Measurements from ENCODE around the gene EDEM3.
"Not testable (repeated sequence)": the region's sequence is repeated elsewhere in the genome, so short reads cannot be mapped to it uniquely, and the experiment has no call there.

EDEM3 gene

DNA sequence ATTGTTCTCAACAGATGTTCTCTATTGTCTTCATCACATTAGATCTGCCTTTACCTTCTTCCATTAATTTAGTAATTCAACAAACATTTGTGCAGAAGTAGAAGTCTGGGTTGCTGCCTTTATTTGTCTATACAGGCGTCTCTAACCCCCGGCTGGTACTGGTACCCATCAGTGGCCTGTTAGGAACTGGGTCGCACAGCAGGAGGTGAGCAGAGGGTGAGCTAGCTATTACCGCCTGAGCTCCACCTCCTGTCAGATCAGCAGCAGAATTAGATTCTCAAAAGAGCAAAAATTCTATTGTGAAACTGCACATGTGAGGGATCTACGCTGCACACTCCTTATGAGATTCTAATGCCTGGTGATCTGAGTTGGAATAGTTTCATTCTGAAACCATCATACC, 12.9 kb upstream of the EDEM3 start:
- no peak for DNase-seq

GRCh38 chr1:184764483-184764882, 9.8 kb upstream of the EDEM3 start:
- no peak for DNase-seq

DNA sequence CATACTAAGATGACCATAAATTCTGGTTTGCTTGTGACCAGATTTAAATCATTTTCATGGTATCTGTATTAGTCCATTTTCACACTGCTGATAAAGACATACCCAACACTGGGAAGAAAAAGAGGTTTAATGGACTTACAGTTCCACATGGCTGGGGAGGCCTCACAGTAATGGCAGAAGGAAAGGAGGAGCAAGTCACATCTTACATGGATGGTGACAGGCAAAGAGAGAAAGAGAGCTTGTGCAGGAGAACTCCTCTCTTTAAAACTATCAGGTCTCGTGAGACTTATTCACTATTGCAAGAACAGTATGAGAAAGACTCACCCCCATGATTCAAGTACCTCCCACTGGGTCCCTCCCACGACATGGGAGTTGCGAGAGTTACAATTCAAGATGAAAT, 8.9 kb upstream of the EDEM3 start:
- DNase-seq: not testable (repeated sequence)

- no peak for DNase-seq
Measured at GRCh38 chr1:184761969-184762485, 7.4 kb upstream of the EDEM3 start.

GRCh38 chr1:184759651-184760050, 5.0 kb upstream of the EDEM3 start:
- DNase-seq: no peak

DNA sequence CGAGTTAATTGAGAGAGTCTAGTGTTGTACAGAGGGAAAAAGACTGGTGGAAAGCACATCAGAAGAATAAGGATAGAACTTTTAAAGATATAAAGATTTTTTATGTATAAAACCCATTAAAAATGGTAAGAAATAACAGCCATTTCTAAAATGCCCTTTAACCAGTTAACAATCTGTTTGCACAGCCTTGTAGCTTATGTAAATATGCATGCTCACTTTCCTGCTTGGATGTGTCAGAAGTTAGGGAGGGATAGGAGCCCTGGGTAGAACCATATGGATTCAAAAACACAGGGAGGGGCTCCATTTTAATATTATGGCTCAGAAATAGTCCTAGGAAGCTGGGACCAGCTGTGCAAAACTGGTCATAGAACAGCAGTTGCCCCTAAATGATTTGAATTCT, 4.5 kb upstream of the EDEM3 start:
- no peak for DNase-seq

DNA sequence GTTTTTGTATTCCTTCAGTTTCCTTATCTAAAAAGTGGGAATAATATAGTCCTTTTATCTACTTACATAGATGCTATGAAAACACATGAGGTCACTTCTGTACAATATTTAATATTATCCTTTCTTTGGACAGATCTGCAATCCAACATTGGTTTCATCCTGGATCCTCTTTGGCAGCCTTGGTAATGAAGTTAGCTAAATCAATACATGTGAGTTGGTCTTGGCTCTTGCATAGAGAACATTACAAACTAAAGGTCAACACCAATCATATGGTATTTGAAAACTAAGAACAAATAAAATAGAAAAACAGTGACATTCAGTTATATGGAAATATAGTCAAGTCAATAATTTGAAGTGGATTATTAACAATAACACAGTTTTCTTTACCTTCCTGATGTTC, 3.2 kb upstream of the EDEM3 start:
- DNase-seq: no peak

DNA sequence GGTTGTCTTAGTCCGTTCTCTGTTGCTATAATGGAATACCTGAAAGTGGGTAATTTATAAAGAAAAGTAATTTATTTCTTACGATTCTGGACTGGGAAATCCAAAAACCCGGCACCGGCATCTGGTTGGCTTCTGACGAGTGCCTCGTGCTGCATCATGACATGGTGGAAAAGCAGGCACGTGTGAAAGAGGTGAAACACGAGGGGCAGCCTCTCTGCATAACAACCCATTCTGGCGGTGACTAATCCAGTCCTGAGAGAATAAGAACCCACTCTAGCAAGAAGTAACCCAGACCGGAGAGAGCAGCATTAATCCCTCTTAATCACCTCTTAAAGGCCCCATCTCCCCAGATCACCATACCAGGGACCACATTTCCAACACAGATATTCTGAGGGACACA, 2.7 kb upstream of the EDEM3 start:
- DNase-seq: no peak

DNA sequence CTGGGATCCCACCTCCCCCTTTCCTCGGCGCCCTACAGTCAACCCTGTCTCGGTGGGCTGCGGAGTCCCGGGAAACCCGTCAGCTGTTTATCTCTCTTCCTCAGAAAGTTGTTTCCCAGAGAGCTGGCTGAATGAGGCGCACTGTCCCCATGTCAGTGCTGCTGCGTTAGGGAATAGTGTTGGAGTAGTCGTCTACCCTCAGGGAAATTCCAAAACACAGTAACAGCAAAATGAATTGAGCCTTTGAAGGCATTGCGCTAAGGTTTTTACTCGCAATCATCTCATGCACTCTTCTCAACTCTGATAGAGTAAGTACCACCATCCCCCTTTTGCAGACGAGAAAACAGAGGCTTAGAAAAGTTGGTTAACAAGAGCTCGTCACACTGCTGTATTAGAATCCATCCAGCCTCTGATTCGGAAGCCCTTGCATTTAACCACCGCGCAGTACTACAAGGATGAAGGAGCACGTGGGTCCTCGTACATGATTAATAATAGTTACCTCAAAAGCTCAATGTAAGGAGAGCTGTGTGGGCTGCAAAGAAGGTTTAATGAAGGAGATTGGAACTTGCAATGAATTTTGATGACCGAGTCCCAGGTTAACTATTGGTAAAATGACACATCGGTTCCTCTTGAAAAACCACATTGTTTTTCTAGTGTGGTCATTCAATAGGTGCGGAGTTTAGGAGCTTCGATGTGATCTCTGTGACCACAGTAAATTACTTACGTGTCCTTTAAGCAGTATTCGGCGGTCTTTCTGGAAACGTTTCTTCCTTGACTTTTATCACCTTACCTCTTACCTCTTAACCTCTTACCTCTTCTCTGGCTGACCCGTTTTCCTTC, 788 bp upstream of the EDEM3 start:
- no peak for DNase-seq

GRCh38 chr1:184753608-184754475, 816 bp downstream of the EDEM3 start:
- DNase-seq: no peak

DNA sequence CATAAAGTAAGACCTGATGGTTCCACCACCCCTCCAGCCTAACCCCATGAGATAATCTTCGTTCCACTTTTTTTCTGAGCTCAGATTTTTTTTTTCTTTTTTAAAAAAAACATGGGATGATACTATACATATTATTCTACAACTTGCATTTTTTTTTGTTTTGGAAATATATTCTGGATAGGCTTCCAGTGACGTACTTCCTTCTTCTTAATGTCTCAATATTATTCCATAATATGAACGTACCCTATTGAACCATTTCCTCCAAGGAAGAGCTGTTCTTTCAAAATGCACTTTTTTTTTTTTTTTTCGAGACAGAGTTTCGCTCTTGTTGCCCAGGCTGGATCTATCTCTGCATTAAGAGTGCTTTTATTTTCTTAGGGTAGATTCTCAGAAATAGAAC, 1.5 kb downstream of the EDEM3 start:
- DNase-seq: no peak

DNA sequence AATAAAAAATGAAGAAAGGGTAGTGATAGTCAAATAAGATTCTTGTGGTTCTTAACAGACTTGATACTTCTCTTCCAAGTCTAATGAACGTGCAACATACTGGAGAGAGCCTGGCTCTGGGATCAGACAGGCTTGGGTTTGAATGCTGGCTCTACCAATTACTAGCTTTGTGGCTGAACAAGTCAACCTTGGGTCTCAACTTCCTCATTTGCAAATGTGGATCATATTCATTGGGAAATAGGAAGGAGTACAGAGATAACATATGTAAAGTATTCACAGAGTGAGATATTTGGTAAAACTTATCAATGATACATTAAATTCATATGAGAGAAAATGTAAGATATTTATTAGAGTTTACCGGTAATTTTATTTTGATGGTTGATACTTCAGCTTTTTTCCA, 2.0 kb downstream of the EDEM3 start:
- DNase-seq: no peak

GRCh38 chr1:184748740-184749139, 5.9 kb downstream of the EDEM3 start:
- no peak for DNase-seq

GRCh38 chr1:184747089-184747955, 7.3 kb downstream of the EDEM3 start:
- DNase-seq: no peak

DNA sequence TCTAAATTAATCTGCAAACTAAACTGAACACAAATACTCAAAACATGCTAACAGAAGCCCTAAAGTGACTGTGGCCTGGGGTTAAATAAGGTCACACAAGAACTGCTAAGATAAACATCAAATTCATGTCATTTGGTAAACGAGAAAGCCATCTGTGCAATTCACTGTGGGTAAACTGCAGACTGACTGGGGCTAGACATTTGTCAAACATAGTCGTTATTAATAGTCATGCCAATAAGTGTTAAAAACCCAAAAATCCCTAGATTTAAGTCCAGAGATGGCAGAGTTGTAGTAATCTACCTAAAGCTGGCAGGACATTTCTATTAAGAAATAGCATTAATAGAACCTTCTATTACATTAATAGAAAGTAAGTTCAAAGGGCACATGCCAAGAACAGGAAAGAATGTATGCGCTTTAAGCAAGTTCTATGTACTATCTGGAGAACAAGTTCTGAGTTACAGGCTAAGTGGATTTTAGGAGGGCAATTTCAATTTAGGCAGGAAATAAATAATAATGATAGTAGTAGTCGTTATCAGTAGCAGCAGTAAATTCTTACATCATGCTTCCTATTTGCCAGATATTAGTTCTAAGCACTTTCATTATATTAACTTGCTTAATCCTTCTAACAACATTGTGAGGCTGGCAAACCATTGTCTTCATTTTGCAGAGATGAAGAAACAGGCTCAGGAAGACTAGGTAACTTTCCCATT, 8.6 kb downstream of the EDEM3 start:
- DNase-seq: no peak

DNA sequence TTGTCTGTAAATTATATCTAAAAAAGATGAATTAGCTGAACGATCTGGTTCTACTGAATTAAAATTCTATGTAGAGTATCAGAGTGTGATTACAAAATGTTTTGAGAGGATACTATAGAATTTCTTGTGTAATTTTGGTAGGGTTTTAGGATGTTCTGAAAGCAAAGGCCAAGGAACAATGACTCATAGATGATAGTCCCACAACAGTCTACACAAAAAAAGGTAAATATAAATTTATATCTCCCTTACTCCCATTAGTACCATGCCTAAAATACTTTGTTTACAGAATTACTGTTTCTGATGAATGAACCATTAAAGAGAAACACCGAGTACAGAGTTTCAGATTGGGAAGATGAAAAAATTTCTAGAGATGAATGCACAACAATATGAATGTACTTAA, 9.5 kb downstream of the EDEM3 start:
- DNase-seq: no peak

DNA sequence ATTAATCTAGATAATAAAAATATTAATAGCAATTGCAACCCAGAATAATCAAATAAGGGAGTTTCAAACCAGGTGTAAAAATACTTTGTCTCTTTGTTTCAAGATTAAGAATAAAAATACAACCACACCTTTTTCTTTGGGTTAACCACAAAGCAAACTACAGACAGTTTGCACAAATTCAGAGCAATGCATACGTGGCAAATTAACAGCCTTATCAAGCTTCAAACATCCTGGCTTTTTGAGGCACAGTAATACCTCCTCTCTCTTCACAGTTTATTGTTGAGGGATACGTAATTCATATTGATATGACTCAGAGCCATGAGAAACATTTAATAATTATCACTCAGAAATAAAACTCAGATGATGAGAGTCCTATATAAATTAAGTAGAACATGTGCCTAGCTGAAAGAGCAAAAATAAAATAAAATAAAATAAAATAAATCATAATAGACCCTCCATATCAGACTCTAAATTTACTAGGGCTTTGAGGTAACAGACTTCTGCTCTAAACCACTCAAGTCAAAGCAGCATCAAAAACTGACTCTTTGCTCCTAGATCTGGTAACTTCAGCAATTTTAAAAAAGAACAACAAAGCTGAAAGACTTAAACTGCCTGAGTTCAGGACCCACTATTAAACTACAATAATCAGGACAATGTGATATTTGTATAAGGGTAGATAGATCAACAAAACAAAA, 11.4 kb downstream of the EDEM3 start:
- DNase-seq: no peak

DNA sequence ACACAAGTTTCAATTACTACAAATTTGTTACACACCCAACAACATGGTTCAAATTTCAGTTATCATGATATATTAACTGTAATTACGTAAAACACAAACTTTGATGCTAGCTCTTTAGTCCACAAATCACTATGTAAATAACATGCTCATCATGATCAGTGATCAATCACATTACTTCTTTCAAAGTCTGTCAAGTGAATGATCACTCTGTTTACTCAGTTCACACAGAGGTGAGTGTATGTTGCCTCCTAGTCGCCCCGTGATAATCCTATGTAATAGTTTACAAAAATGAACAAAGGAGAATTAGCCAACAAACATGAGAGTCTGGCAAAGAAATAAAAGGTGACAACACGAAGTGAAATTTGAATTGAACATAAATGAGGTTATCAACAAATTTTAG, 14.3 kb downstream of the EDEM3 start:
- no peak for DNase-seq

- no peak for DNase-seq
Measured at GRCh38 chr1:184739796-184740195, 14.9 kb downstream of the EDEM3 start.

DNA sequence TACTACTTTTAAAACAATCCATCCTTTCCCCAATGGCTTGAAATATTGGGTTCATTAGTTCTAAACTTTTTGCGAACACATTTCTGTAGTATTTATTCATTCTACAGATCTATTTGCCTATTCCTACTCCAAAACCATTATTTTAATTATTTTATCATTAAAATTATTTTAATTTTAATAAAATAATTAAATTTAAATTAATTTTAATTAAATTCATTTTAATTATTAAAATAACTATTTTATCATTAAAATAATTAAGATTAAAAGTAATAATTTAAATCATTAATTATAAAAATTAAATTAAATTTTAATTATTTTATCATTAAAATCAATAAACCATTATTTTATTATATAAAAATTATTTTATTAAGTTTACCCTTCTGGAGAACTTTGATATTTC, 15.6 kb downstream of the EDEM3 start:
- DNase-seq: no peak

GRCh38 chr1:184734980-184735379, 19.7 kb downstream of the EDEM3 start:
- DNase-seq: no peak

GRCh38 chr1:184724843-184725242, 29.8 kb downstream of the EDEM3 start:
- no peak for DNase-seq
